Upper lobe of left lung (tissue), 6 donors: ENCODE measurements around the gene KLF7. TPM values are rescaled to one million over a fixed set of nuclear protein-coding genes. Genes with fewer than 3 reads are reported as not detected.
A peak's percentile ranks its signal among the peaks of the same experiment; 100 is the strongest.

Experiments used
- ATAC-seq, 2 donors: fragments of 200-7000 bp; cut with Tn5 transposase; one replicate each; pipeline ENCODE4 v1.9.1; 2022; ENCODE audit warnings: mild to moderate bottlenecking in 2 of 2, moderate library complexity in 2 of 2; ENCODE audit not compliant: low FRiP score in 2 of 2
- DNase-seq, 2 donors: peaks; one replicate each; pipeline ENCODE4 v3.0.0-alpha.2; 2019 to 2020
- H3K27ac ChIP-seq, 4 donors: fragments of 200-600 bp; sonication (generic); one replicate each; pipeline ENCODE4 v1.5.1; 2016 to 2019
- H3K27me3 ChIP-seq, 4 donors: fragments of 200-600 bp; sonication (generic); one replicate each; pipeline ENCODE4 v1.5.1; 2017 to 2019
- H3K36me3 ChIP-seq, 4 donors: fragments of 200-600 bp; sonication (generic); one replicate each; pipeline ENCODE4 v1.5.1; 2016 to 2019
- H3K4me1 ChIP-seq, 4 donors: fragments of 200-600 bp; sonication (generic); one replicate each; pipeline ENCODE4 v1.5.1; 2018 to 2019
- H3K4me3 ChIP-seq, 4 donors: fragments of 200-600 bp; sonication (generic); one replicate each; pipeline ENCODE4 v1.5.1; 2017 to 2019; ENCODE audit warnings: mild to moderate bottlenecking in 2 of 4, moderate library complexity in 1 of 4
- H3K9me3 ChIP-seq, 4 donors: fragments of 200-600 bp; sonication (generic); one replicate each; pipeline ENCODE4 v1.5.1; 2018 to 2019
- CTCF ChIP-seq, 6 experiments: fragments of 450-650 bp in 4 of 6; fragments of 200-600 bp in 2 of 6; sonication (generic) in 2 of 6; IDR thresholded peaks; one replicate each; pipeline ENCODE4 v1.5.1; 2016 to 2019; ENCODE audit warnings: antibody characterized with exemption in 6 of 6
- EP300 ChIP-seq, 4 donors: sonication (generic); formaldehyde crosslinking; IDR thresholded peaks; one replicate each; pipeline ENCODE4 v1.5.1; 2017; ENCODE audit warnings: antibody characterized with exemption in 4 of 4, control low read depth in 2 of 4
- POLR2A ChIP-seq, 4 donors: fragments of 450-650 bp; IDR thresholded peaks; one replicate each; pipeline ENCODE4 v1.5.1; 2016 to 2017; ENCODE audit warnings: antibody characterized with exemption in 4 of 4, mild to moderate bottlenecking in 2 of 4
- POLR2AphosphoS5 ChIP-seq, 2 donors: sonication (generic); formaldehyde crosslinking; IDR thresholded peaks; one replicate each; pipeline ENCODE4 v1.5.1; 2017; ENCODE audit warnings: antibody characterized with exemption in 2 of 2
- WGBS, 2 donors: methylation state at CpG; one replicate each; pipeline ENCODE4 v1.1.5; 2017 to 2018; 5-methylcytosine and 5-hydroxymethylcytosine counted together
- total RNA-seq, 6 donors: library from RNA; depleted of rRNA in 4 of 6; stranded (reverse); fragments of >200 nt in 4 of 6; gene quantifications; one replicate each; pipeline versions ENCODE4 v1.1.0 to v1.2.1, GENCODE V29; 2016 to 2021
- donor health status: DM: no; HTN: no; CAD: no; lungs with moderate emphysema.
- donor health status: DM: no; HTN: yes; CAD: no; lungs with severe emphysema.

The KLF7 gene
- total RNA-seq, 6 donors from 2014 or later: 15.4 to 50.5 (median 22.4) TPM

DNA sequence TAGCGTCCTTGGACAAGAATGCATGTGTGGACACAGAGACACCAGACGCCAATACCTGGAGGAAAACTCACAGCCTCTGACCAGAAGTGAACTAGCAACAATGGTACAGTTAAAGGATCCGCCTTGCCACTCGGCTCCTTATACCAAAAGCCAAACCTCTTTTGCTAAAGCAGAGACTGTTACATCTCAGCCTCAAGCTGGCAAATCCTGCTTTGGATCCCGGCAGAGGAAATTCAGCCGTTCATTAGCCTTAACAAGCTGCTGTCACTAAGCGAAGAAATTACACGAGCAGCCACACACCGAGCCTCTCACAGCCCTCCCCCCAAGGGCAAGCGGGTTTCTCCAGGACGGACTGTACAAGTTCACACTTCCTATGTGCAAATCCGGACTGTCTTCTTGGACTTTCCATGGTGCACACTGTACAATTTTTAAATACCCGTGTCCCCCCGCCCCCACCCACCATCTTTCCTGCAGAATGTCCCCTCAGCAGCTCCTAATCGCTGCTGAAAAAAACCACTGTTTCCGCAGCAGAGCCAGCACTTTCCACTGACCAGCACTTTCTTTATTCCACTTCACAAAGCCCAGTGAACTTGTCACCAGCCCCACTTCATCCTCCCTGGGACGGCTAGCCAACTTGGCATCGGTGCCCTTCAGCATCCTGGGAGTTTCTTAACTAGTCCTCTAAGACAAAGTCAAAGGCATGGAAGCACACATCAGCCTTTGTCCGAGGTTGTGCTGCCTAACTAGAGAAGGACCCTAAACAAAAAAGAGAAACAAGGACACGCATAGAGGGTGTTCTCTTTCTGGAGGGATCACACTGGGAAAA is 1.5 kb downstream of the KLF7 start:
- Histone ChIP-seq H3K27ac (peak overlapping the region; percentile 100), H3K27me3 (no peaks in the 10 kb centered on the region), H3K4me3 (peak overlapping the region; percentile 59 to 66 (median 62)), H3K9me3 (no peaks in the 10 kb centered on the region), H3K36me3 (no peaks in the 10 kb centered on the region), H3K4me1 (peaks cover 43 to 48% (median 46%) of the 10 kb centered on the region in 4 donors)
- 2% methylated on average over 18 to 19 of the region's 20 CpGs for WGBS, 2 donors
- TF ChIP-seq POLR2AphosphoS5 (IDR thresholded peaks at IDR 0.05) (peak; percentile 74 to 79), POLR2A (IDR thresholded peaks at IDR 0.05) (peak in 2 of 4 donors; percentile 27 to 58), CTCF (IDR thresholded peaks at IDR 0.05) (no peak), EP300 (IDR thresholded peaks at IDR 0.05) (peak in 3 of 4 donors; percentile 51 to 96 (median 94))
- ATAC-seq (peak; percentile 28 to 30), DNase-seq (peak in 1 of 2 donors; percentile 81)

DNA sequence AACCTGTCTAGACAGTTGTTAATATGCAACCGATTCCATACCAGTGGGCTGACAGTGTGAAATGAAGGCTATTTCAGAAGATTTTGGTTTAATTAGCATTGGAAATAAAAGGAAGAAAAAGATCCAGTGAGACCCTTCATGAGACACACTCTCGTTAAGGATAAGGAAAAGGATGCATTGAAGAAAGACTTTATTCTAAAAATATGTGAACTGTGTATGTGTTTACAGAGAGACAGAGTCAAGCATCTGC is 2.1 kb downstream of the KLF7 start:
- Histone ChIP-seq H3K4me1 (peaks cover 43 to 54% (median 50%) of the 10 kb centered on the region in 4 donors), H3K9me3 (no peaks in the 10 kb centered on the region)
- ATAC-seq: no peak

GRCh38 chr2:207163053-207163755 is 2.5 kb downstream of the KLF7 start:
- DNase-seq (peak in 1 of 2 donors; percentile 51), ATAC-seq (peak; percentile 39 to 56)
- TF ChIP-seq EP300 (IDR thresholded peaks at IDR 0.05): peak in 2 of 4 donors; percentile 38 to 44
- no peak for TF ChIP-seq CTCF (IDR thresholded peaks at IDR 0.05)
- TF ChIP-seq POLR2A (IDR thresholded peaks at IDR 0.05): peak in 3 of 4 donors; percentile 2 to 52 (median 15)
- TF ChIP-seq POLR2AphosphoS5 (IDR thresholded peaks at IDR 0.05): peak in 1 of 2 donors; percentile 63
- H3K4me1 ChIP-seq: peaks cover 45 to 59% (median 55%) of the 10 kb centered on the region in 4 donors
- peak overlapping the region; percentile 100 for H3K27ac ChIP-seq
- peak overlapping the region; percentile 59 to 66 (median 62) for H3K4me3 ChIP-seq
- WGBS, 2 donors: 27 to 29% methylated on average over 7 of the region's 7 CpGs
- H3K9me3 ChIP-seq: no peaks in the 10 kb centered on the region
- H3K27me3 ChIP-seq: no peaks in the 10 kb centered on the region
- no peaks in the 10 kb centered on the region for H3K36me3 ChIP-seq

More for the DNA sequence above, 2.1 kb downstream of the KLF7 start:
- TF ChIP-seq CTCF (IDR thresholded peaks at IDR 0.05) (no peak), POLR2A (IDR thresholded peaks at IDR 0.05) (peak in 1 of 4 donors; percentile 2)
- no peaks in the 10 kb centered on the region for H3K27me3 ChIP-seq
- WGBS, 2 donors: 3 to 14% methylated on average over 2 of the region's 2 CpGs
- peak overlapping the region; percentile 100 for H3K27ac ChIP-seq
- no peaks in the 10 kb centered on the region for H3K36me3 ChIP-seq
- peak overlapping the region; percentile 59 to 66 (median 62) for H3K4me3 ChIP-seq
- DNase-seq: no peak

DNA sequence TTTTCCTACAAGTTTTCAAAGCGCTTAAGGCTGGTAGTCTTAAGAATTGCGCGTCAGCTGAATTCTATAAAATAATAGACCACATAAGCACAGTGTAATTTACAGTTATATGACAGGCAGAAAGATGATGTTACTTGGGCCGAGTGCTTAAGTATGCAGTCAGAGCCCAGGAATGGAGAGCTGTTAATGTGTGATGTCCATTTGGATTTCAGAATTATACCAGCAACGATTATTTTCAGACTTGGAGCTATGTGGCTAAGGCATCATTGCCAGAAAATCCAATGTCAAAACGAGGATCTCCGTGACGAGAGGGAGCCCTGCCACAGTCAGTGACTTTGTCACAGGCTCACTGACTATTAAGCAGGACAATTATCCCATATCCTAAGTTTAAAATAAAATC is 3.4 kb downstream of the KLF7 start:
- WGBS, 2 donors: 70 to 73% methylated on average over 8 of the region's 8 CpGs
- ATAC-seq: no peak
- DNase-seq: no peak
- H3K9me3 ChIP-seq: no peaks in the 10 kb centered on the region
- H3K4me1 ChIP-seq: peaks cover 49 to 65% (median 55%) of the 10 kb centered on the region in 4 donors
- no peak for TF ChIP-seq POLR2A (IDR thresholded peaks at IDR 0.05)
- no peak for TF ChIP-seq POLR2AphosphoS5 (IDR thresholded peaks at IDR 0.05)
- TF ChIP-seq EP300 (IDR thresholded peaks at IDR 0.05): no peak
- no peak for TF ChIP-seq CTCF (IDR thresholded peaks at IDR 0.05)
- no peaks in the 10 kb centered on the region for H3K36me3 ChIP-seq
- peak overlapping the region in 2 of 4 donors; percentile 66 for H3K4me3 ChIP-seq
- H3K27me3 ChIP-seq: no peaks in the 10 kb centered on the region
- peak overlapping the region; percentile 100 for H3K27ac ChIP-seq
